Adrenal gland (tissue), 12 donors: ENCODE measurements around the gene SLC9A9. TPM values are rescaled to one million over a fixed set of nuclear protein-coding genes. Genes with fewer than 3 reads are reported as not detected.

ENCODE experiments used
- DNase-seq, 7 donors: peaks; one replicate each; pipeline ENCODE4 v3.0.0-alpha.2; 2019 to 2020
- H3K27ac ChIP-seq, 5 donors: fragments of 200-600 bp; sonication (generic) in 4 of 5; 1 replicate in 3 of 5; 2 replicates in 2 of 5; pipeline versions ENCODE4 v1.5.1 to v1.8.0; 2016 to 2020; ENCODE audit warnings: mild to moderate bottlenecking in 1 of 5
- H3K27me3 ChIP-seq: fragments of 200-600 bp; 2 replicates; pipeline ENCODE4 v1.8.0; 2021
- H3K36me3 ChIP-seq, 2 donors: fragments of 200-600 bp; replicated peaks in 1 of 2; 1 replicate in 1 of 2; 2 replicates in 1 of 2; pipeline versions ENCODE4 v1.5.1 to v1.8.0; 2018 to 2022
- H3K4me1 ChIP-seq, 2 donors: fragments of 200-600 bp; replicated peaks in 1 of 2; 1 replicate in 1 of 2; 2 replicates in 1 of 2; pipeline versions ENCODE4 v1.5.1 to v1.8.0; 2018 to 2021
- H3K4me3 ChIP-seq, 4 donors: fragments of 200-600 bp; sonication (generic) in 3 of 4; one replicate each; pipeline ENCODE4 v1.5.1; 2016 to 2018
- H3K9me3 ChIP-seq, 3 donors: fragments of 200-600 bp; sonication (generic) in 1 of 3; replicated peaks in 1 of 3; 1 replicate in 2 of 3; 2 replicates in 1 of 3; pipeline versions ENCODE4 v1.5.1 to v1.8.0; 2016 to 2021
- CTCF ChIP-seq, 6 experiments: fragments of 450-650 bp in 4 of 6; fragments of 200-600 bp in 2 of 6; sonication (generic) in 1 of 6; IDR thresholded peaks; 1 replicate in 5 of 6; 2 replicates in 1 of 6; pipeline versions ENCODE4 v1.5.1 to v1.8.0; 2016 to 2021; ENCODE audit warnings: antibody characterized with exemption in 6 of 6, mild to moderate bottlenecking in 2 of 6, moderate library complexity in 1 of 6
- POLR2A ChIP-seq, 2 donors: fragments of 450-650 bp; IDR thresholded peaks; one replicate each; pipeline ENCODE4 v1.6.1; 2017; ENCODE audit warnings: antibody characterized with exemption in 2 of 2, mild to moderate bottlenecking in 2 of 2, moderate library complexity in 1 of 2
- WGBS, 4 donors: extraction: QIAGEN DNeasy Blood & Tissue Kit in 2 of 4; methylation state at CpG; one replicate each; pipeline versions ENCODE4 v1.1.5 to v1.1.7; 2013 to 2017; 5-methylcytosine and 5-hydroxymethylcytosine counted together
- intact Hi-C, 2 donors: fragments of 100-400 bp; cut with DNase I; formaldehyde crosslinking; loops; one replicate each; pipeline versions ENCODE4 v1.14.1 to v1.15.0; 2022 to 2023
- polyA plus RNA-seq, 3 donors: library from polyadenylated mRNA; stranded (reverse); fragments of 200-250 nt in 2 of 3; fragments of 350-450 nt in 1 of 3; fragmentation: Illumina TruSeq in 1 of 3; extraction: RNeasy Lipid Tissue Mini Kit (QIAGEN cat#74804) in 1 of 3; gene quantifications; one replicate each; pipeline ENCODE4 v1.2.3, GENCODE V29; 2013 to 2014
- total RNA-seq, 9 donors: library from RNA; depleted of rRNA in 4 of 9; stranded (reverse); fragments of >200 nt in 4 of 9; fragments of 120-200 nt in 1 of 9; fragmentation: NEBNext Ultra II Directional in 1 of 9; extraction: Animal tissue kit (Norgen Biotek cat#: 25700) in 1 of 9; gene quantifications; one replicate each; pipeline versions ENCODE4 v1.1.0 to v1.2.4, GENCODE V29; 2013 to 2023
- donor health status: healthy with polysubstance abuse.
- donor health status: Bipolar disorder and iron deficiency.
- donor health status: DM: yes; HTN: yes; CAD: no.
- donor health status: DM: no; HTN: no; CAD: no.
- donor health status: DM: no; HTN: no; CAD: no.
- donor health status: DM: yes; HTN: yes; CAD: no.

Gene SLC9A9
- total and polyA plus RNA-seq, 12 donors: 4.2 to 23.7 (median 13.5) TPM

DNA sequence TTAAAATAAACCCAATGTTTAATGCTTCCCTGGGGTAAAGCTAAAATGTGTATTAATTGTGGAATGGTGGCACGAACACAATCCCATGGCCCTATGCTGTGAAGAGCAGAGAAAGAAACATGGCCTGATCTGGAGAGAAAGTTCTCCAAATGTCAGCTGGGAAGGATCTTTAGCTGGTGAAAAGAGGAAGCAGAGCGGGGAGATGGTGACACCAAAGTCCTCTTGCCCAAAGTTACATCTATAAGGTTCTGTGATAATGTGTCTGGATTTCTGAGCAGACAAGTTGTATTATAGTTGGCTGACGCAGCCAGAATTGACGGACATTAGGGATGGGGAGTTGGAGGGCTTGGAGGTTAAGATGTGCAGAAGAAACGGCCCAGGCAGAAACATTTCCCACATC lies 532.5 kb downstream of the SLC9A9 start:
- Histone ChIP-seq H3K36me3 (no peaks in the 10 kb centered on the region), H3K27me3 (no peaks in the 10 kb centered on the region), H3K4me1 (no peaks in the 10 kb centered on the region), H3K4me3 (no peak overlapping the region), H3K27ac (no peak overlapping the region), H3K9me3 (no peaks in the 10 kb centered on the region)
- intact Hi-C loops: no loop called here
- TF ChIP-seq POLR2A (IDR thresholded peaks at IDR 0.05) (no peak), CTCF (IDR thresholded peaks at IDR 0.05) (no peak)
- DNase-seq: no peak
- WGBS, 4 donors: 84 to 92% (median 89%) methylated on average over 5 of the region's 5 CpGs

DNA sequence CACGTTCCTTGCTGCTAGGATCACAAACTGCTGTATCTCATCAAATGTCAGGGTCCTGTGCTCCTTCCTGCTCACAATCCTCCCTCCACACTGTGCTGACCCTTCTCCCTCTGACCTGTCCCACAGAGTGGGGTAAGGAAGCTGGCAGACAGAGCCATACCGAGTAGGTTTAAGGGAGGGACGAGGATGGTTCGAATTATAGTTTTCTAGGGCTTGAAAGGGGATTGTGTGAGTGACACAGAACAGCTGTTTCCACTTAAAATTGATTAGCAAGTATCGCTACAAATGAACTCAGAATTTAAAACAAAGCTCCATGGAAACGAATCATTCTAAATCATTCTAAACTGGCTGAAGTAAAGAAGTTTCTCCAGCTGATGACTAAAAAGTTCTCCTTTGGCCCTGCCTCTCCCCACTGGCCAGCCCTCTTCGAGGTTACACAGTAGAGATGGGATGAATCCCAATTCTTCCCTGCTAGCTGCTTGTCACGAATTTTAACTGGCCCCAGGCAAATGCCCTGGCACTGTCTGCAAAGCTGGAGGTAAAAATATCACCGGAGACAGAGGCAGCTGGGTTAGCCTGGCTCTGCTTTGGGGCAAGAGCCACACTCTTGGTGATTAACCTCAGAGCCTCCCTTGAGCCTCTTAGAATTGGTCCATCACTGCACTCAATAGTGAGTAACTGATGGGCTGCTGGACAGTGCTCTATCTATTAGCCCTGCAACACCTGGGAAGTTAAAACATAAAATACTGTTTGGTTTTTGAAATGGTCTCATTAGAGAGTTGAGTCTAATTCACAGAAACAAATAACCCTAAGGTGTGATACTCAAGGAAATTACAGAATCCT lies 533.8 kb downstream of the SLC9A9 start:
- Histone ChIP-seq H3K27ac (no peak overlapping the region), H3K27me3 (no peaks in the 10 kb centered on the region), H3K4me3 (no peak overlapping the region), H3K36me3 (no peaks in the 10 kb centered on the region), H3K4me1 (no peaks in the 10 kb centered on the region), H3K9me3 (no peaks in the 10 kb centered on the region)
- WGBS, 4 donors: 55 to 74% (median 70%) methylated on average over 9 of the region's 9 CpGs
- intact Hi-C loops: no loop called here
- DNase-seq: no peak
- TF ChIP-seq CTCF (IDR thresholded peaks at IDR 0.05) (no peak), POLR2A (IDR thresholded peaks at IDR 0.05) (no peak)

DNA sequence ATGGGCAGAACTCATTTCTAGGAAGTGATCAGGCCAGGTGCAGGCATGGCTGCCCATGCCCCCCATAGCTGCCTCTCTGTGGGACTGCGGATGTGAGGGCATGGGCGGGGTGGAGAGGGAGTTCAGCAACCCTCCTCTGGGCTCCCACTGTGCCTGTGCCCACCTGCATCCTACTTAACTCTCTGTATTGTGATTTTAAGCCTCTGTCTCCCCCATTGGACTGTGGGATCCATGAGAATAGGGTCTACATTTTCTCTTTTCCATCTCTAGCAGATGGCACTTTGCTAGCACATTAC lies 534.4 kb downstream of the SLC9A9 start:
- Histone ChIP-seq H3K9me3 (no peaks in the 10 kb centered on the region), H3K27me3 (no peaks in the 10 kb centered on the region), H3K4me1 (no peaks in the 10 kb centered on the region), H3K36me3 (no peaks in the 10 kb centered on the region), H3K27ac (no peak overlapping the region), H3K4me3 (no peak overlapping the region)
- DNase-seq: no peak
- 90 to 100% (median 96%) methylated on average over 2 of the region's 2 CpGs for WGBS, 4 donors
- no peak for TF ChIP-seq POLR2A (IDR thresholded peaks at IDR 0.05)
- intact Hi-C loops: no loop called here

DNA sequence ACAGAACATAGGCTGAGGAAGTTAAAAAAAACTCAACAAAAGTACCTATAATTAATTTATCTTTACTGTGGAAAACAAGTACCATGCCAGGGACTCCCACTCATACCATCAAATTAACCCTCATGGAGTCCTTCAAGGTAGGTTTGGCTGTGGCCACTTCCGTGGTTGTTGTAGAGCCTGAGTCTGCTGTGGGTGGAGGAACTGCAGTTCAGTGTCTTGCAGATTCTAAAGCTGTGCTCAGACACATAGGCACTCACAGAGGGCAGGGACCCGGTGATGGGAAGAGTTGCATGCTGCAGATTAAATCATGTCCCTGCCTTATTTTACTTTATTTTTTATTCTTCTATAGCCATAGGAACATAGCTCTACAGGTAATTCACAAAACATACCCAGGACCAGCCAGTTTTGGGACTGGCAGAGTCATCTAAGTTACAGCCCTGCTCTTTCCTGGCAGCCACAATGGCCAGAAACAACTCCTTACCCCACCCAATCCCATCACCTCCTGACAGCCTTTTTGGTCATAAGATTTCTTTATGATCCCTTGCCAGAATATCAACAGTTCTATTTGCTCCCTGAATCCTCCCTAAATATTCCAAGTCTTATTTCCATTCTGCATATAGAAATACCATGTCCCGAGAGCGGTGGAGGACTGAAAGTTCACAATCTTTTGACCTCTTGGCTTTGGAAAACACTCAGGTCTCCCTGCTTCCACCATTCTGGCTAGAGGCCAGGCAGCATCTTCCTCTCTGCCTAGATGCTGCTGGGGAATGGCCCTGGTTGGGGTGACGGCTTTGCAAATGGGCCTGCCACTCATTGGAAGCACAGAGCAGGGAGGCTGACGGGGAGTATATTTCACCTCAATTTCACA lies 535.0 kb downstream of the SLC9A9 start:
- no peaks in the 10 kb centered on the region for H3K27me3 ChIP-seq
- no peak for DNase-seq
- WGBS, 4 donors: 91 to 98% (median 94%) methylated on average over 6 of the region's 6 CpGs
- no peak for TF ChIP-seq POLR2A (IDR thresholded peaks at IDR 0.05)
- no peak overlapping the region for H3K4me3 ChIP-seq
- no peaks in the 10 kb centered on the region for H3K4me1 ChIP-seq
- intact Hi-C loops: no loop called here
- H3K36me3 ChIP-seq: no peaks in the 10 kb centered on the region
- no peaks in the 10 kb centered on the region for H3K9me3 ChIP-seq
- no peak overlapping the region for H3K27ac ChIP-seq

DNA sequence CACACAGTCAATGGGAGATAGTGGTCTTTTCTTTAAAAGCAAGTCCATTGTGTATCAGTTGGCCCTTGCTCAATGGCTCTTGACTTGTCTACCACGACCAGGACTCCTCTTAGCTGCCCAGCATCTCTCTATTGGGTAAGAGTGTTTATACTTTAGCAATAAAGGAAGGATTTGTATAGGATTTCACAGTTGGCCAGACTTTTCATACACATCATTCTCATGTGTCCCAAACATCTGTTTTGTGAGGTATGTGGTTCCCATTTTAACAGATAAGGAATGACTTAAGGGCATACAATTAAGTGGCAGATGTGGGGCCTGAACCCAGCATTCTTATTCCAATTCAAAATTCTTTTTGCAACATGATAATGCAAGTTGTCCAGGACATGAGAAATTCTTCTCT lies 537.2 kb downstream of the SLC9A9 start:
- intact Hi-C loops: no loop called here
- Histone ChIP-seq H3K4me1 (peaks cover 0 to 6% of the 10 kb centered on the region in 2 donors), H3K36me3 (no peaks in the 10 kb centered on the region), H3K27ac (no peak overlapping the region), H3K27me3 (no peaks in the 10 kb centered on the region), H3K4me3 (no peak overlapping the region), H3K9me3 (no peaks in the 10 kb centered on the region)
- DNase-seq: no peak
- TF ChIP-seq CTCF (IDR thresholded peaks at IDR 0.05): no peak
- no peak for TF ChIP-seq POLR2A (IDR thresholded peaks at IDR 0.05)
- WGBS, 4 donors: 50 to 67% (median 62%) methylated on average over 1 of the region's 1 CpG
